DMS 273 (cell line): ENCODE results near the gene TNIK.

ENCODE experiments used
- DNase-seq: peaks from one replicate; lab custom pipeline; 2025; ENCODE audit not compliant: unreplicated experiment; lab: John Stamatoyannopoulos, UW

The TNIK gene

DNA sequence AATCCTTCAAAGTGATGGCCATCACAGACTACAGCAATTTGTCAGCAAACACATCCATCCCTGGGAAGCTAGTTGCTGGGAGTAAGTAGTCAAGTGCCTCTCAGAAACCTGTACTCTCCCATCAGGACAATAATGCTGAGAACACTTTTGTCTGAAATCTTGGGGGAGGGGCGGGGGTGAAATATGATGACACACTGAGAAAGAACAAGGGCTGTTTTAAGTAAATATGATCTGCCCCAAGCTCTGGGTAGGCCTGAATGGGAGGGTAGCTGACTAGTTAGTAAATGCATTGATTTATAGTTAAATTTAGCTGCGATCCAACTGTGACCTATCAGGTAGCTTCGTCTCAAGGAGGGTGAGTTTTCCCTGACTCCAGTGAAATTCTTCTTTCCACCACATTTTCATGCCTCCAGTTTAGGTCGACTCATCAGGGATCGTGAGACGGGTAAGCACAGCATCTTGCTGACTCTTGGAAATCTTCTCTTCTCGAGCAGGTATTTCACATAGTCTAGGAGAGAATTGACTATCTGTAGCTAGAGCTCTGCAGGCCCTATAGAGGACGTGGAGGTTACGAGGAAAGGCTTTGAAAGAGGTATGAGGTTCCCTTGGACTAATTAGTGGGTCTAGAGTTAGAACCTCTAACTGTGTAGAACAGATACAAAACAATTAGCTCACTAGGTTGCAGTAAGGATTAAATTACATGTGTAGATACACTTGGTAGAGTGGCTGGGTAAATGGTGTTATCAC is 220.3 kb downstream of the TNIK start:
- no peak for DNase-seq

DNA sequence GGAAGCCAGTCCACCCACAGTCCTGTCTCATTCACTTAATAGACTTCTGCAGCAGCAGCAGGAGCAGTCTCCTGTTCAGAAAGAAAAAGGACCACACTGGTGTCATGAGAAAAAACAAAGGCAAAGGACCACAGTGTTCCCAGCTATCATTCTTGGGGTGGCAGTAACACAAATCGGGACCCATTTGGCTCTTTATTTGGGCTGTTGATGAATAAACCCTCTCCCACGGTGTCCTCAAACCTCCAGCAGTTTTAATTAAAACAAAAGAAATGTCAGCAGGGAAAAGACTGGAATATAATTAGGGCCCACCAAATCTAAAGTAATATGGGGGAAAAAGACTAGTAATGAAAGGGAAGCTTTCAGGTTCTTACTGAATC is 223.2 kb downstream of the TNIK start:
- no peak for DNase-seq

GRCh38 chr3:171236265-171237008 is 223.8 kb downstream of the TNIK start:
- no peak for DNase-seq

- DNase-seq: no peak
These were observed 225.8 kb downstream of the TNIK start for GRCh38 chr3:171234298-171235010.

- no peak for DNase-seq
These were observed 228.8 kb downstream of the TNIK start for GRCh38 chr3:171231361-171231760.

- DNase-seq: no peak
These were observed 229.3 kb downstream of the TNIK start for GRCh38 chr3:171230865-171231264.

DNA sequence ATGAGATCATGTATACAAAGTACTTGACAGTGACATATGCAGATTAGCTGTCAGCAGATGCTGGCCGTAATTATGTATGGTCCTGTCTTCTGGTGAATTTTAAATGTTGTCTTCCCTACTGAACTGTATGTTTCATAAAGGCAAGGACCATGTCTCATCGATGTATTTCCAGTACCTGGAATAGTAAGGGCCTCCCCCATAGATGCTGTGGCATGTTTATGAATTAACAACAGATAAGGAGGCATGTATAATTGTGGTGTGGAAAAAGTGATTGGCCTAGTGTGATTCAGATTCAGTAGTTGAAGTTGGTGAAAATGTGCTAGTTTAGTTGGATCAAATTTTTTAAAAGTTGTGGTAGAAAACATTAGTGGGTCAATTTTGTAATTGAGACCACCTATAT is 231.0 kb downstream of the TNIK start:
- peak; percentile 19 for DNase-seq

DNA sequence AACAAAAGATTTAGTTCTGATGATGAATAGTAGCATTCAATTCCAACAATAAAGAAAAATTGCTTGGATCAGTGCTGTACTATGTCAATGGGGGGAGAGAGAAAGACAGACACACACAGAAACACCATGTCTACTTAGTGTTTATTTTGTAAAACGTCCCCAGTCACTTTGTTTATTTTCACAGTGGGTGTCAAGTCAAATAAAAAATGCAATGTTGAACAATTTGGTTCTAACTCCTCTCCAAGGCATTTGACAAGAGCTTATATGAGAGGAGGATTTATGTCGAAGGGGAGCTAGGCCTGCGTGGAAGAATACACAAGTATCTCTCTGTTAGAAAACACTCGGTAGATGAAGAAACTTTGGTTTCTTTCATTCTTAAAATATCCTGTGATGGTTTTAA is 232.0 kb downstream of the TNIK start:
- no peak for DNase-seq

DNA sequence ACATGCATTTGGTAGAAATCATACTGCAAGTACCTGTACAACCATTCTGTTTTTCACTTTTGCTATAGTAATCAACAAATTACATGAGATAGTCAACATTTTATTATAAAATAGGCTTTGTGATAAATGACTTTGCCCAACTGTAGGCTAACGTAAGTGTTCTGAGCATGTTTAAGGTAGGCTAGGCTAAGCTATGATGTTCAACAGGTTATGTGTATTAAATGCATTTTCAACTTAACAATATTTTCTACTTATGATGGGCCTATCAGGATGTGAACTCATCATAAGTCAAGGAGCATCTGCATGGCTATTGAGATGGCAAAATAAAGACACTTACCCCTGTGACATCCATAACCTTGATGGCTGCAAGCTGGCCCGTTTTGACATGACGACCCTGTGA is 232.4 kb downstream of the TNIK start:
- DNase-seq: no peak

GRCh38 chr3:171227359-171227758 is 232.8 kb downstream of the TNIK start:
- no peak for DNase-seq

- no peak for DNase-seq
These were observed 233.4 kb downstream of the TNIK start for GRCh38 chr3:171226794-171227193.

- no peak for DNase-seq
These were observed 234.5 kb downstream of the TNIK start for GRCh38 chr3:171225708-171226107.

- no peak for DNase-seq
These were observed 235.0 kb downstream of the TNIK start for GRCh38 chr3:171225165-171225564.

- DNase-seq: no peak
These were observed 236.8 kb downstream of the TNIK start for GRCh38 chr3:171223396-171223795.

GRCh38 chr3:171222995-171223394 is 237.2 kb downstream of the TNIK start:
- no peak for DNase-seq

GRCh38 chr3:171221597-171221996 is 238.6 kb downstream of the TNIK start:
- DNase-seq: no peak

DNA sequence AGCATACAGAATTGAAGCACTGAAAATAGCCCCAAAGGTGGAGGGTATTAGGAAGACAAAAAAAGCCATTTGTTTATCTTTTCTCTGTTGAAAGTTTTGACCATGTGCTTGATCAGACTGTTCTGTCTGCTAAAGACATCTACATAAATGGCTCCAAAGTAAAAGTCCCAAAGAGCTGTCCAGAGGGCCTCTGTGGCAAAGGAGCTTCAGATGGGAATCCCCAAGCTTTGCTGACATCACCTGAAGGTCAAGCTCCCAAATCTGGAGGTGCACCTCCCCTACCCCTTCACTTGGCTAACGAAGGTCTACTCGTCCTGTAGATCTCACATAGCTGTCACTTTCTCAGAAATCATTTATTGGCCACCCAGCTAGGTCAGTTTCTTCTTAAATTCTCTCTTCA is 239.1 kb downstream of the TNIK start:
- DNase-seq: no peak

- DNase-seq: no peak
These were observed 240.9 kb downstream of the TNIK start for GRCh38 chr3:171219258-171219657.

DNA sequence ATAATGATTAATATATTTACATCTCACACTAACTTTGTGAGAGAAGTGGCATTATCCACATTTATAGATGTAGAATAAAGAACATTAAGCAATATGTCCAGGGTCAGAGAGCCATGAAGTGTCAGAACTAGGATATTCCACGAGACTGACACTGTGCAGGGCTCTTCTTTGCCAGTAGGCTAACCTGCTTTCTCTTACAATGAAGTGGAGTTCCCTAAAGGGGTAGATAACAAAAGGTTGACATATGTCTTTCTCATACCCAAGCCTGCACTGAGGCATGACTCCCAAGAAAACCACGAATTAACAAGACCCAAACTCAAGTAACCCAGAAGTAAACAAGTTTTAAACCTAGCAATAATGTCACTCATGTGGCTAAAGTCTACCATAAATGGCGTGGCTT is 242.1 kb downstream of the TNIK start:
- DNase-seq: no peak

GRCh38 chr3:171213907-171214306 is 246.3 kb downstream of the TNIK start:
- peak; percentile 39 for DNase-seq

DNA sequence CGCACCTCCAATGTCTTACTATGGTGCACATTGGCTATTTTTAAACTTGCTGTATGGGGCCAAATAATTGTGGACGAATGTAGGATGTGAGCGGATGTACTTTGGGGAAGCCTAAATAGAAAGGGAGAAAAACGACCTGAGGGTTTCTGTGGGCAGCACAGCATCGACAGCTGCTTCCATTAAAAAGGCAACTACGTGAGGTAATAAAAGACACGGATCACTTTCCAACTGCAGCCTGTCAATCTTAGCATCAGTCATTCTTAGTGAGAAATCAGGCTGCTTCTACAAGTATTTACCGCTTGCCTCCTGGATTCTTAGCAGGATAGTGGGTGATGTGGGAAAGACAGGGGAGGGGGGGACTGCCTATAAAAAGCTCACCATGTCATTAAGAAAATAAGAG is 247.0 kb downstream of the TNIK start:
- DNase-seq: peak; percentile 51

- DNase-seq: no peak
These were observed 247.6 kb downstream of the TNIK start for GRCh38 chr3:171212648-171213047.
